Ovary (tissue), 9 donors: ENCODE measurements around the gene CUL3. TPM values are rescaled to one million over a fixed set of nuclear protein-coding genes. Genes with fewer than 3 reads are reported as not detected.
"Not testable (repeated sequence)": the region's sequence is repeated elsewhere in the genome, so short reads cannot be mapped to it uniquely, and the experiment has no call there.

ENCODE experiments used
- DNase-seq, 5 donors: peaks; one replicate each; pipeline ENCODE4 v3.0.0-alpha.2; 2019 to 2020
- H3K27ac ChIP-seq, 2 donors: fragments of 200-600 bp; one replicate each; pipeline versions ENCODE4 v1.5.1 to v1.8.0; 2019 to 2022
- H3K27me3 ChIP-seq: fragments of 200-600 bp; one replicate; pipeline ENCODE4 v1.8.0; 2022
- H3K36me3 ChIP-seq: fragments of 200-600 bp; sonication (generic); one replicate; pipeline ENCODE4 v1.5.1; 2019
- H3K4me1 ChIP-seq: one replicate; pipeline ENCODE4 v1.8.1; 2013; ENCODE audit warnings: mild to moderate bottlenecking, moderate library complexity; ENCODE audit not compliant: insufficient read depth
- H3K4me3 ChIP-seq: fragments of 200-600 bp; sonication (generic); one replicate; pipeline ENCODE4 v1.5.1; 2017
- H3K9me3 ChIP-seq, 2 donors: fragments of 200-600 bp in 1 of 2; sonication (generic) in 1 of 2; one replicate each; pipeline versions ENCODE4 v1.5.1 to v1.8.1; 2013 to 2019; ENCODE audit warnings: mild to moderate bottlenecking in 1 of 2, moderate library complexity in 1 of 2
- EP300 ChIP-seq: sonication (generic); formaldehyde crosslinking; IDR thresholded peaks from one replicate; pipeline ENCODE4 v1.6.1; 2017; ENCODE audit warnings: antibody characterized with exemption
- POLR2A ChIP-seq: fragments of 450-650 bp; IDR thresholded peaks from one replicate; pipeline ENCODE4 v1.6.1; 2017; ENCODE audit warnings: antibody characterized with exemption, mild to moderate bottlenecking, moderate library complexity
- WGBS, 3 donors: extraction: QIAGEN DNeasy Blood & Tissue Kit in 1 of 3; methylation state at CpG; one replicate each; pipeline versions ENCODE4 v1.1.5 to v1.1.7; 2013 to 2017; 5-methylcytosine and 5-hydroxymethylcytosine counted together
- intact Hi-C, 4 donors: fragments of 100-400 bp; cut with DNase I; formaldehyde crosslinking; loops; one replicate each; pipeline versions ENCODE4 v1.11.0 to v1.15.1; 2022 to 2023
- polyA plus RNA-seq, 2 donors: library from polyadenylated mRNA; stranded (reverse); fragments of 200-250 nt in 1 of 2; fragments of 350-450 nt in 1 of 2; fragmentation: Illumina TruSeq in 1 of 2; extraction: RNeasy Lipid Tissue Mini Kit (QIAGEN cat#74804) in 1 of 2; gene quantifications; one replicate each; pipeline ENCODE4 v1.2.3, GENCODE V29; 2013 to 2014
- total RNA-seq, 7 donors: library from RNA; depleted of rRNA in 2 of 7; stranded (reverse); fragments of >200 nt in 2 of 7; fragmentation: NEBNext Ultra II Directional in 3 of 7; extraction: Animal tissue kit (Norgen Biotek cat#: 25700) in 3 of 7; gene quantifications; one replicate each; pipeline versions ENCODE4 v1.1.0 to v1.2.4, GENCODE V29; 2016 to 2023
- TF ChIP-seq, protein P1 (sequence below), 3 donors: fragments of 450-650 bp in 2 of 3; fragments of 200-600 bp in 1 of 3; IDR thresholded peaks; one replicate each; pipeline versions ENCODE4 v1.5.1 to v1.8.0; 2016 to 2022; ENCODE audit warnings: antibody characterized with exemption in 3 of 3, mild to moderate bottlenecking in 1 of 3
- donor health status: DM: no; HTN: no; CAD: no; lungs with moderate emphysema.
- donor health status: DM: no; HTN: no; CAD: no.
- donor health status: Bipolar disorder and iron deficiency.
- donor health status: DM: yes; HTN: yes; CAD: no.
- donor health status: DM: no; HTN: no; CAD: no.
- donor health status: DM: yes; HTN: yes; CAD: no.

The CUL3 gene
- total and polyA plus RNA-seq, 9 donors: 50.0 to 83.3 (median 66.3) TPM

DNA sequence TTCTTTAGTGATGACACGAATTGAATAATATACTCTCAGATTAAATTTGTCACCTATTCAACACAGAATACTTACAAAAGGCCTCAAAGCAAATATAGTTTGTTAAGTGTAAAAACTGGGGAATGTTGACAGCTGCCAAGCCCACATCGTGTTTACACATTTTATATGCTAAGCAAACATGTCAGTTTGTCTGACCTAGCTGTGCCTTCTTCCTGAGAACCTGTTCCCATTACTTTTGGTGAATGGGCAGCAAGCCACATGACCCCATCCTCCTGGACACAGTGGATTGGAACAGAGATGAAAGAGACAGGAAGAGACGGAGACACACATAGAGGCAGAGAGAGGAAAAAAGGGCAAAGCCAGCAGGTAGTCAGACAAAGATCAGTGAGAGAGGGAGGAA is 22.9 kb upstream of the CUL3 start:
- Histone ChIP-seq H3K27ac (no peak overlapping the region), H3K27me3 (no peaks in the 10 kb centered on the region), H3K4me3 (no peak overlapping the region), H3K4me1 (no peaks in the 10 kb centered on the region), H3K36me3 (no peaks in the 10 kb centered on the region), H3K9me3 (no peaks in the 10 kb centered on the region)
- WGBS, 3 donors: 58 to 68% (median 61%) methylated on average over 3 of the region's 3 CpGs
- TF ChIP-seq, protein P1, sequence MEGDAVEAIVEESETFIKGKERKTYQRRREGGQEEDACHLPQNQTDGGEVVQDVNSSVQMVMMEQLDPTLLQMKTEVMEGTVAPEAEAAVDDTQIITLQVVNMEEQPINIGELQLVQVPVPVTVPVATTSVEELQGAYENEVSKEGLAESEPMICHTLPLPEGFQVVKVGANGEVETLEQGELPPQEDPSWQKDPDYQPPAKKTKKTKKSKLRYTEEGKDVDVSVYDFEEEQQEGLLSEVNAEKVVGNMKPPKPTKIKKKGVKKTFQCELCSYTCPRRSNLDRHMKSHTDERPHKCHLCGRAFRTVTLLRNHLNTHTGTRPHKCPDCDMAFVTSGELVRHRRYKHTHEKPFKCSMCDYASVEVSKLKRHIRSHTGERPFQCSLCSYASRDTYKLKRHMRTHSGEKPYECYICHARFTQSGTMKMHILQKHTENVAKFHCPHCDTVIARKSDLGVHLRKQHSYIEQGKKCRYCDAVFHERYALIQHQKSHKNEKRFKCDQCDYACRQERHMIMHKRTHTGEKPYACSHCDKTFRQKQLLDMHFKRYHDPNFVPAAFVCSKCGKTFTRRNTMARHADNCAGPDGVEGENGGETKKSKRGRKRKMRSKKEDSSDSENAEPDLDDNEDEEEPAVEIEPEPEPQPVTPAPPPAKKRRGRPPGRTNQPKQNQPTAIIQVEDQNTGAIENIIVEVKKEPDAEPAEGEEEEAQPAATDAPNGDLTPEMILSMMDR (IDR thresholded peaks at IDR 0.05): no peak
- TF ChIP-seq POLR2A (no peak), EP300 (no peak)
- intact Hi-C loops: no loop called here
- DNase-seq: no peak

- H3K27me3 ChIP-seq, H3K9me3 ChIP-seq, intact Hi-C loops, H3K4me1 ChIP-seq, H3K27ac ChIP-seq, H3K4me3 ChIP-seq, H3K36me3 ChIP-seq, DNase-seq: not testable (repeated sequence)
- WGBS, 3 donors: 92 to 93% (median 92%) methylated on average over 42 of the region's 42 CpGs
Observed at GRCh38 chr2:224603746-224604500, 18.8 kb upstream of the CUL3 start.

DNA sequence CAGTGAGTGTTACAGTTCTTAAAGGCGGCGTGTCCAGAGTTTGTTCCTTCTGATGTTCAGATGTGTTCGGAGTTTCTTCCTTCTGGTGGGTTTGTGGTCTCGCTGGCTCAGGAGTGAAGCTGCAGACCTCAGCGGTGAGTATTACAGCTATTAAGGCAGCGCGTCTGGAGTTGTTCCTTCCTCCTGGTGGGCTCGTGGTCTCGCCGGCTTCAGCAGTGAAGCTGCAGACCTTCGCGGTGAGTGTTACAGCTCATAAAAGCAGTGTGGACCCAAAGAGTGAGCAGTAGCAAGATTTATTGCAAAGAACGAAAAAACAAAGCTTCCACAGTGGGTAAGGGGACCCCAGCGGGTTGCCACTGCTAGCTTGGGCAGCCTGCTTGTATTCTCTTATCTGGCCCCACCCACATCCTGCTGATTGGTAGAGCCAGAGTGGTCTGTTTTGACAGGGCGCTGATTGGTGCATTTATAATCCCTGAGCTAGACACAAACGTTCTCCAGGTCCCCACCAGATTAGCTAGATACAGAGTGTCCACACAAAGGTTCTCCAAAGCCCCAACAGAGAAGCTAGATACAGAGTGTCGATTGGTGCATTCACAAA is 17.7 kb upstream of the CUL3 start:
- DNase-seq, H3K27me3 ChIP-seq, H3K4me1 ChIP-seq, H3K36me3 ChIP-seq, H3K27ac ChIP-seq, H3K4me3 ChIP-seq, H3K9me3 ChIP-seq, intact Hi-C loops: not testable (repeated sequence)
- WGBS, 3 donors: 83 to 86% (median 84%) methylated on average over 16 to 17 of the region's 17 CpGs

DNA sequence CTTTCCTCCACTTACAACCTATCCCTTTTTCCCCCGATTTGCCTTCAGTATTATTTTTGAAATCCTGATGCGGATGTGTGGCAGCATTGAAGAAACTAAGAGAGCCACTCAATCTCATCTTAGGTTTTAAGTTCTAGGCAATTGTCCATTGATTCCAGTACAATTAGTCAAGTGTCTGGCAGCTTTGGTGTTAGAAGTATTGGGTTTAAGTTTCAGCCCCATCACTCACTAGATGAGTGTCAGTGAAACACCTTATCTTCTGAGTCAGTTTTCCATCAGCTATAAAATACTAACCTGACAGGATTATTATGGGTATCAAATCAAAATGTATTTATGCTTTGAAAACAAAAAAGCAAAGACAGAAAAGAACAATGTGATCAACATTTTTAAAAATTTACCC is 16.8 kb upstream of the CUL3 start:
- Histone ChIP-seq H3K27me3 (no peaks in the 10 kb centered on the region), H3K36me3 (no peaks in the 10 kb centered on the region), H3K4me3 (no peak overlapping the region), H3K4me1 (no peaks in the 10 kb centered on the region), H3K27ac (no peak overlapping the region), H3K9me3 (no peaks in the 10 kb centered on the region)
- intact Hi-C loops: no loop called here
- TF ChIP-seq EP300 (no peak), POLR2A (no peak)
- TF ChIP-seq, protein P1 (IDR thresholded peaks at IDR 0.05): no peak
- 84 to 91% (median 87%) methylated on average over 2 of the region's 2 CpGs for WGBS, 3 donors
- no peak for DNase-seq

GRCh38 chr2:224598678-224599077 is 13.5 kb upstream of the CUL3 start:
- no peak overlapping the region for H3K4me3 ChIP-seq
- 82 to 88% (median 85%) methylated on average over 2 of the region's 2 CpGs for WGBS, 3 donors
- intact Hi-C loops: no loop called here
- H3K4me1 ChIP-seq: no peaks in the 10 kb centered on the region
- no peak overlapping the region for H3K27ac ChIP-seq
- no peaks in the 10 kb centered on the region for H3K36me3 ChIP-seq
- no peaks in the 10 kb centered on the region for H3K9me3 ChIP-seq
- TF ChIP-seq, protein P1 (IDR thresholded peaks at IDR 0.05): no peak
- TF ChIP-seq EP300 (no peak), POLR2A (no peak)
- no peaks in the 10 kb centered on the region for H3K27me3 ChIP-seq
- no peak for DNase-seq
